Measurements from ENCODE around the gene ARHGAP8. TPM values are rescaled to one million over a fixed set of nuclear protein-coding genes. Genes with fewer than 3 reads are reported as not detected.

The ARHGAP8 gene
- total and polyA plus RNA-seq, 12 donors = 0.17 to 0.53 (median 0.33) TPM; not detected in 5

GRCh38 chr22:44807232-44807631 lies 54.9 kb downstream of the ARHGAP8 start:
- no peak overlapping the region for H3K4me3 ChIP-seq
- no peaks in the 10 kb centered on the region for H3K36me3 ChIP-seq
- H3K4me1 ChIP-seq = no peaks in the 10 kb centered on the region
- intact Hi-C loops (cut with DNase I) = no loop called here
- TF ChIP-seq, protein P1, sequence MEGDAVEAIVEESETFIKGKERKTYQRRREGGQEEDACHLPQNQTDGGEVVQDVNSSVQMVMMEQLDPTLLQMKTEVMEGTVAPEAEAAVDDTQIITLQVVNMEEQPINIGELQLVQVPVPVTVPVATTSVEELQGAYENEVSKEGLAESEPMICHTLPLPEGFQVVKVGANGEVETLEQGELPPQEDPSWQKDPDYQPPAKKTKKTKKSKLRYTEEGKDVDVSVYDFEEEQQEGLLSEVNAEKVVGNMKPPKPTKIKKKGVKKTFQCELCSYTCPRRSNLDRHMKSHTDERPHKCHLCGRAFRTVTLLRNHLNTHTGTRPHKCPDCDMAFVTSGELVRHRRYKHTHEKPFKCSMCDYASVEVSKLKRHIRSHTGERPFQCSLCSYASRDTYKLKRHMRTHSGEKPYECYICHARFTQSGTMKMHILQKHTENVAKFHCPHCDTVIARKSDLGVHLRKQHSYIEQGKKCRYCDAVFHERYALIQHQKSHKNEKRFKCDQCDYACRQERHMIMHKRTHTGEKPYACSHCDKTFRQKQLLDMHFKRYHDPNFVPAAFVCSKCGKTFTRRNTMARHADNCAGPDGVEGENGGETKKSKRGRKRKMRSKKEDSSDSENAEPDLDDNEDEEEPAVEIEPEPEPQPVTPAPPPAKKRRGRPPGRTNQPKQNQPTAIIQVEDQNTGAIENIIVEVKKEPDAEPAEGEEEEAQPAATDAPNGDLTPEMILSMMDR (IDR thresholded peaks at IDR 0.05) = no peak
- peaks cover 0 to 6% (median 3%) of the 10 kb centered on the region in 7 donors for H3K27me3 ChIP-seq
- 65 to 71% methylated on average over 7 of the region's 7 CpGs for WGBS, 2 donors
- H3K27ac ChIP-seq = no peak overlapping the region
- H3K9me3 ChIP-seq = no peaks in the 10 kb centered on the region
- DNase-seq = no peak
- no peak for ATAC-seq

GRCh38 chr22:44807915-44808690 lies 55.7 kb downstream of the ARHGAP8 start:
- no peaks in the 10 kb centered on the region for H3K36me3 ChIP-seq
- intact Hi-C loops (cut with DNase I) = no loop called here
- no peak overlapping the region for H3K4me3 ChIP-seq
- H3K9me3 ChIP-seq = peaks cover 0 to 8% (median 0%) of the 10 kb centered on the region in 11 donors
- ATAC-seq (no peak), DNase-seq (no peak)
- peaks cover 0 to 6% (median 0%) of the 10 kb centered on the region in 7 donors for H3K27me3 ChIP-seq
- TF ChIP-seq, protein P1 (IDR thresholded peaks at IDR 0.05) = peak in 2 of 9 donors; percentile 5 to 16
- H3K4me1 ChIP-seq = no peaks in the 10 kb centered on the region
- WGBS, 2 donors = 49 to 58% methylated on average over 20 to 21 of the region's 21 CpGs
- no peak overlapping the region for H3K27ac ChIP-seq

- H3K27me3 ChIP-seq = peaks cover 0 to 6% (median 0%) of the 10 kb centered on the region in 7 donors
- WGBS, 2 donors = 77 to 78% methylated on average over 11 of the region's 11 CpGs
- no peak overlapping the region for H3K4me3 ChIP-seq
- intact Hi-C loops (cut with DNase I) = no loop called here
- H3K4me1 ChIP-seq = no peaks in the 10 kb centered on the region
- ATAC-seq = no peak
- TF ChIP-seq, protein P1 (IDR thresholded peaks at IDR 0.05) = no peak
- H3K36me3 ChIP-seq = no peaks in the 10 kb centered on the region
- H3K9me3 ChIP-seq = peaks cover 0 to 15% (median 0%) of the 10 kb centered on the region in 11 donors
- H3K27ac ChIP-seq = no peak overlapping the region
- no peak for DNase-seq
These were observed 57.1 kb downstream of the ARHGAP8 start for GRCh38 chr22:44809456-44809855.

GRCh38 chr22:44811141-44811540 lies 58.8 kb downstream of the ARHGAP8 start:
- Histone ChIP-seq H3K27ac (no peak overlapping the region), H3K27me3 (peaks cover 0 to 9% (median 4%) of the 10 kb centered on the region in 7 donors), H3K9me3 (peaks cover 0 to 15% (median 0%) of the 10 kb centered on the region in 11 donors), H3K36me3 (no peaks in the 10 kb centered on the region), H3K4me1 (no peaks in the 10 kb centered on the region), H3K4me3 (no peak overlapping the region)
- ATAC-seq (no peak), DNase-seq (no peak)
- intact Hi-C loops (cut with DNase I) = no loop called here
- TF ChIP-seq, protein P1 (IDR thresholded peaks at IDR 0.05) = no peak
- 77 to 83% methylated on average over 13 of the region's 13 CpGs for WGBS, 2 donors
